Spleen (tissue), 7 donors: ENCODE data around the gene TAF4.

Source experiments
- CTCF ChIP-seq, 11 experiments: fragments of 200-600 bp in 7 of 11; fragments of 450-650 bp in 4 of 11; sonication (generic) in 4 of 11; IDR thresholded peaks in 8 of 11; conservative IDR thresholded peaks in 3 of 11; 1 replicate in 7 of 11; 2 replicates in 4 of 11; pipeline versions ENCODE4 v1.4.0 to v1.8.0; 2016 to 2021; ENCODE audit warnings: antibody characterized with exemption in 11 of 11, inconsistent platforms in 4 of 11, mild to moderate bottlenecking in 1 of 11
- POLR2A ChIP-seq, 3 donors: fragments of 450-650 bp; IDR thresholded peaks; one replicate each; pipeline ENCODE4 v1.5.1; 2017; ENCODE audit warnings: antibody characterized with exemption in 3 of 3, mild to moderate bottlenecking in 1 of 3
- donor health status: DM: no; HTN: no; CAD: no; lungs with moderate emphysema.
- donor health status: DM: no; HTN: no; CAD: no.
- donor health status: DM: no; HTN: no; CAD: no.

- TF ChIP-seq CTCF (IDR thresholded peaks at IDR 0.05 in 8 of 11, conservative IDR thresholded peaks at IDR 0.05 in 3 of 11) (no peak), POLR2A (IDR thresholded peaks at IDR 0.05) (no peak)
These were observed 125.9 kb downstream of the TAF4 start for GRCh38 chr20:61939691-61940360.
